ENCODE data around the gene MYO18A.

Gene MYO18A

DNA sequence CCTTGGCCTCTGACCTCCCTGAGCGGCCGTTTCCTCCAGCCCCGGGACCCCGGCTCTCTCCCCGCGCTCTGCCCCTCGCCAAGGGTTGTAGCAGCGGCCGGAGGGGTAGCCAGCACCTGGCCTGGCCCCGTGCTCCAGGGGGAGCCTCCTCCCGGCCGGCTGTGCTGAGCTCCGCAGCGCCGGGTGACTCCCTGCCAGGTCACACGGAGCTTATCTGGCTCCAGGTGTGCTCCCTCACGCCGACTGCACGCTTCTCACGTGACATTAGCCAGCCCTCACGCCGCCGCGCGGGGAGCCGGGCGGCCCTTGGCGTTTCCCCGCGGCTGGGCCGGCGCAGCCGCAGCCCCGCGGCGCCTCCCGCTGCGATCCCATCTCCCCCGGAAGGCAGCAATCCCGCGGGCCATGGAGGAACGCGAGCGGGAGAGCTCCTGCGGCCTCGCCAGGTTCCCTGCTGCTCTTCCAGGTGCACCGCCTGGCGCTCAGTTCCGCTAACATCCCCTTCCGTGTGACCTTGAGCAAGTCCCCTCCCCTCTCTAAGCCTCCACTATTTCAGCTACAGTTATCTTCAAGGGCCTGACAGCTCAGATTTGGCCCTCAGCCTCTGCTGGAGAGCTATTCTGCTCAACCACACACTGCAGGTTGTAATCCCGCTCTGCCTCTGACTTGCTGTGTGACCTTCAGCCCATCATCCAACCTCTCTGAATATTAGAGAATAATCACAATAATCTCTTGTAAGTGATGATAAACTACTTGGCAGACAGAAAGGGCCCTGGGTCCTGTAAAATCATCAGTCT, 3.4 kb downstream of the MYO18A start:
- Histone ChIP-seq H3K79me2 (ENCODE audit: low read length) (peaks cover 15% of the 10 kb centered on the region), H2AFZ (ENCODE audit: low read length) (peak overlapping the region; percentile 94), H3K4me1 (ENCODE audit: low read length) (peaks cover 39% of the 10 kb centered on the region), H3F3A (ENCODE audit: insufficient read depth, low read length) (peaks cover 22% of the 10 kb centered on the region), H3K27me3 (replicated peaks; ENCODE audit: insufficient read depth, low read length) (no peaks in the 10 kb centered on the region), H3K9ac (ENCODE audit: low read length) (peak overlapping the region; percentile 82; the same call in 1 of the 2 replicates), H3K9me3 (replicated peaks; ENCODE audit: insufficient read depth, low read length) (no peaks in the 10 kb centered on the region), H3K4me2 (ENCODE audit: low read depth, low read length) (peak overlapping the region; percentile 92), H3K27ac (ENCODE audit: low read length) (peak overlapping the region; percentile 73; the same call in 1 of the 2 replicates), H3K4me3 (ENCODE audit: low read length) (peak overlapping the region; percentile 57), H3K9me2 (replicated peaks; ENCODE audit: insufficient read depth, low read length) (no peaks in the 10 kb centered on the region), H4K20me1 (ENCODE audit: insufficient read depth, low read length) (no peaks in the 10 kb centered on the region), H3K36me3 (replicated peaks; ENCODE audit: insufficient read depth, low read length) (no peaks in the 10 kb centered on the region)
- TF ChIP-seq, protein P1, sequence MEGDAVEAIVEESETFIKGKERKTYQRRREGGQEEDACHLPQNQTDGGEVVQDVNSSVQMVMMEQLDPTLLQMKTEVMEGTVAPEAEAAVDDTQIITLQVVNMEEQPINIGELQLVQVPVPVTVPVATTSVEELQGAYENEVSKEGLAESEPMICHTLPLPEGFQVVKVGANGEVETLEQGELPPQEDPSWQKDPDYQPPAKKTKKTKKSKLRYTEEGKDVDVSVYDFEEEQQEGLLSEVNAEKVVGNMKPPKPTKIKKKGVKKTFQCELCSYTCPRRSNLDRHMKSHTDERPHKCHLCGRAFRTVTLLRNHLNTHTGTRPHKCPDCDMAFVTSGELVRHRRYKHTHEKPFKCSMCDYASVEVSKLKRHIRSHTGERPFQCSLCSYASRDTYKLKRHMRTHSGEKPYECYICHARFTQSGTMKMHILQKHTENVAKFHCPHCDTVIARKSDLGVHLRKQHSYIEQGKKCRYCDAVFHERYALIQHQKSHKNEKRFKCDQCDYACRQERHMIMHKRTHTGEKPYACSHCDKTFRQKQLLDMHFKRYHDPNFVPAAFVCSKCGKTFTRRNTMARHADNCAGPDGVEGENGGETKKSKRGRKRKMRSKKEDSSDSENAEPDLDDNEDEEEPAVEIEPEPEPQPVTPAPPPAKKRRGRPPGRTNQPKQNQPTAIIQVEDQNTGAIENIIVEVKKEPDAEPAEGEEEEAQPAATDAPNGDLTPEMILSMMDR (IDR thresholded peaks at IDR 0.05; ENCODE audit: low read length): no peak
- TF ChIP-seq EZH2 (optimal IDR thresholded peaks at IDR 0.05; ENCODE audit: low read depth, low read length): no peak
- peak; percentile 88 for DNase-seq

- Histone ChIP-seq H3K27ac (ENCODE audit: low read length) (no peak overlapping the region), H3F3A (ENCODE audit: insufficient read depth, low read length) (peaks cover 22% of the 10 kb centered on the region), H3K79me2 (ENCODE audit: low read length) (peaks cover 15% of the 10 kb centered on the region), H2AFZ (ENCODE audit: low read length) (no peak overlapping the region), H3K9ac (ENCODE audit: low read length) (no peak overlapping the region), H3K27me3 (replicated peaks; ENCODE audit: insufficient read depth, low read length) (no peaks in the 10 kb centered on the region), H4K20me1 (ENCODE audit: insufficient read depth, low read length) (no peaks in the 10 kb centered on the region), H3K4me3 (ENCODE audit: low read length) (no peak overlapping the region), H3K9me3 (replicated peaks; ENCODE audit: insufficient read depth, low read length) (no peaks in the 10 kb centered on the region), H3K4me1 (ENCODE audit: low read length) (peaks cover 31% of the 10 kb centered on the region), H3K9me2 (replicated peaks; ENCODE audit: insufficient read depth, low read length) (no peaks in the 10 kb centered on the region), H3K36me3 (replicated peaks; ENCODE audit: insufficient read depth, low read length) (no peaks in the 10 kb centered on the region), H3K4me2 (ENCODE audit: low read depth, low read length) (no peak overlapping the region)
- no peak for DNase-seq
- TF ChIP-seq EZH2 (optimal IDR thresholded peaks at IDR 0.05; ENCODE audit: low read depth, low read length): no peak
- TF ChIP-seq, protein P1 (IDR thresholded peaks at IDR 0.05; ENCODE audit: low read length): no peak
- no peak for TF ChIP-seq EZH2phosphoT487 (IDR thresholded peaks at IDR 0.05; ENCODE audit: low read length)
Measured at GRCh38 chr17:29175349-29175748, 4.8 kb downstream of the MYO18A start.

DNA sequence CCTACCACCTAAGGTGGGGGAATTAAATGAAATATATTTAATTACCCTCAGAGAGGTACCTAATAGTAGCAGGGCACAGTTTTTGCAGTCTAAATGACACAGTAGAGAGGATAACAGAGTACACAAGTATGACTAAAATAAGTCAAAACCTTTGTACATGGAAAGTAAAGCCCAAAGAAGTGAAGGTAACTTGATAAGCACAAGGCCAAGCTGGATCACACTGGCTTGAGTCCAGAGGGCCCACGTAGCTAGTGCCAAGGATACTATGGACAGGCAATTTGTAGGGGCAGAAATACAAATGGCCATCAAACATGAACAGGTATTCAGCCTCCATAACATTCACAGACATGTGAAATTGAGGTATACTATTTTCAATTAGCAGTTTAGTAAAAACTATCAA, 7.6 kb downstream of the MYO18A start:
- H3K79me2 ChIP-seq (ENCODE audit: low read length): 0 out of 2 replicates have a peak, but pooled peaks cover 3% of the 10 kb centered on the region
- H2AFZ ChIP-seq (ENCODE audit: low read length): no peak overlapping the region
- peaks cover 9% of the 10 kb centered on the region for H3F3A ChIP-seq (ENCODE audit: insufficient read depth, low read length)
- no peak overlapping the region for H3K4me2 ChIP-seq (ENCODE audit: low read depth, low read length)
- H3K27ac ChIP-seq (ENCODE audit: low read length): no peak overlapping the region
- H4K20me1 ChIP-seq (ENCODE audit: insufficient read depth, low read length): no peaks in the 10 kb centered on the region
- no peak for DNase-seq
- TF ChIP-seq EZH2phosphoT487 (IDR thresholded peaks at IDR 0.05; ENCODE audit: low read length) (no peak), EZH2 (optimal IDR thresholded peaks at IDR 0.05; ENCODE audit: low read depth, low read length) (no peak)
- TF ChIP-seq, protein P1 (IDR thresholded peaks at IDR 0.05; ENCODE audit: low read length): no peak
- H3K27me3 ChIP-seq (replicated peaks; ENCODE audit: insufficient read depth, low read length): no peaks in the 10 kb centered on the region
- peaks cover 11% of the 10 kb centered on the region for H3K4me1 ChIP-seq (ENCODE audit: low read length)
- H3K9me2 ChIP-seq (replicated peaks; ENCODE audit: insufficient read depth, low read length): no peaks in the 10 kb centered on the region
- H3K4me3 ChIP-seq (ENCODE audit: low read length): no peak overlapping the region
- H3K9me3 ChIP-seq (replicated peaks; ENCODE audit: insufficient read depth, low read length): no peaks in the 10 kb centered on the region
- H3K36me3 ChIP-seq (replicated peaks; ENCODE audit: insufficient read depth, low read length): no peaks in the 10 kb centered on the region
- no peak overlapping the region for H3K9ac ChIP-seq (ENCODE audit: low read length)
